Measurements from ENCODE around the gene ENPP5.

DNA sequence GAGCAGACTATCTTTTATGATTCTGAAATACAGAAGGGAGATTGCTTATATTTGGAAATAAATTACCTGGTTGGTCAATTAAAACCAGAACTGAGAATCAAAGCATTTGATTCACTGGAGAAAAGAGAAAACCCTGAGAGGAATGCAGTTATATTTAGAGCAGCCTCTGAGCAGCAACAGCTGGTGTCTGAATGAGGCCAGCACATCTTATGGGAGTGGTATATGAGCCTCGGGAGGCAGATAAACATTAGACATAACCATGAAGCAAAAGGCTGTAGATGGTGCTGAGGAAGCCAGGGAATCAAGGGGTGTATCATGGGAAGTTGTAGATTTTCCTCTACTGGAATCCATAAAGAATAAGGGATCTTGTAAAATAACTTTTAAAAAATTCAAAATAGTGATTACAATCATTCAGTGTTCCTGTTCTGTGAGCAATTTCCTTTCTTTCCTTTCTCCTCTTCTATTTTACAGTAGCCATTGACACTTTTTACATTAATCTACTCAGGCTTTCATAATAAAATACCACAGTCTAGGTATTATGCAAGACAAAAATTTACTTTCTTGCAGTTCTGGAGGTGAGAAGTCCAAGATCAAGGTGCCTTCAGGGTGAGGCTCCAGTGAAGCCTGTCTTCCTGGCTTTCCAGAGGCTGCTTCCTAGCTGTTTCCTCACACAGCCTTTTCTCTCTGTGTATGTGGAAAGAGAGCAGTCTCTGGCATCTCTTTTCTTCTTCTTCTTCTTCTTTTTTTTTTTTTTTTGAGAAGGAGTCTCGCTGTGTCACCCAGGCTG, 32.8 kb upstream of the ENPP5 start:
- TF ChIP-seq, protein P1, sequence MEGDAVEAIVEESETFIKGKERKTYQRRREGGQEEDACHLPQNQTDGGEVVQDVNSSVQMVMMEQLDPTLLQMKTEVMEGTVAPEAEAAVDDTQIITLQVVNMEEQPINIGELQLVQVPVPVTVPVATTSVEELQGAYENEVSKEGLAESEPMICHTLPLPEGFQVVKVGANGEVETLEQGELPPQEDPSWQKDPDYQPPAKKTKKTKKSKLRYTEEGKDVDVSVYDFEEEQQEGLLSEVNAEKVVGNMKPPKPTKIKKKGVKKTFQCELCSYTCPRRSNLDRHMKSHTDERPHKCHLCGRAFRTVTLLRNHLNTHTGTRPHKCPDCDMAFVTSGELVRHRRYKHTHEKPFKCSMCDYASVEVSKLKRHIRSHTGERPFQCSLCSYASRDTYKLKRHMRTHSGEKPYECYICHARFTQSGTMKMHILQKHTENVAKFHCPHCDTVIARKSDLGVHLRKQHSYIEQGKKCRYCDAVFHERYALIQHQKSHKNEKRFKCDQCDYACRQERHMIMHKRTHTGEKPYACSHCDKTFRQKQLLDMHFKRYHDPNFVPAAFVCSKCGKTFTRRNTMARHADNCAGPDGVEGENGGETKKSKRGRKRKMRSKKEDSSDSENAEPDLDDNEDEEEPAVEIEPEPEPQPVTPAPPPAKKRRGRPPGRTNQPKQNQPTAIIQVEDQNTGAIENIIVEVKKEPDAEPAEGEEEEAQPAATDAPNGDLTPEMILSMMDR (conservative IDR thresholded peaks at IDR 0.05; ENCODE audit: low read depth, low read length) = no peak
- TF ChIP-seq FOS (IDR thresholded peaks at IDR 0.05; ENCODE audit: low read depth, low read length) (no peak), CHD1 (IDR thresholded peaks at IDR 0.05; ENCODE audit: low read depth, low read length) (no peak), CEBPB (IDR thresholded peaks at IDR 0.05; ENCODE audit: low read depth, low read length) (no peak)
- TF ChIP-seq, protein P2, sequence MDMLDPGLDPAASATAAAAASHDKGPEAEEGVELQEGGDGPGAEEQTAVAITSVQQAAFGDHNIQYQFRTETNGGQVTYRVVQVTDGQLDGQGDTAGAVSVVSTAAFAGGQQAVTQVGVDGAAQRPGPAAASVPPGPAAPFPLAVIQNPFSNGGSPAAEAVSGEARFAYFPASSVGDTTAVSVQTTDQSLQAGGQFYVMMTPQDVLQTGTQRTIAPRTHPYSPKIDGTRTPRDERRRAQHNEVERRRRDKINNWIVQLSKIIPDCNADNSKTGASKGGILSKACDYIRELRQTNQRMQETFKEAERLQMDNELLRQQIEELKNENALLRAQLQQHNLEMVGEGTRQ (IDR thresholded peaks at IDR 0.05; ENCODE audit: low read depth, low read length) = no peak
